ENCODE data around the gene FFAR1.

FFAR1 gene

DNA sequence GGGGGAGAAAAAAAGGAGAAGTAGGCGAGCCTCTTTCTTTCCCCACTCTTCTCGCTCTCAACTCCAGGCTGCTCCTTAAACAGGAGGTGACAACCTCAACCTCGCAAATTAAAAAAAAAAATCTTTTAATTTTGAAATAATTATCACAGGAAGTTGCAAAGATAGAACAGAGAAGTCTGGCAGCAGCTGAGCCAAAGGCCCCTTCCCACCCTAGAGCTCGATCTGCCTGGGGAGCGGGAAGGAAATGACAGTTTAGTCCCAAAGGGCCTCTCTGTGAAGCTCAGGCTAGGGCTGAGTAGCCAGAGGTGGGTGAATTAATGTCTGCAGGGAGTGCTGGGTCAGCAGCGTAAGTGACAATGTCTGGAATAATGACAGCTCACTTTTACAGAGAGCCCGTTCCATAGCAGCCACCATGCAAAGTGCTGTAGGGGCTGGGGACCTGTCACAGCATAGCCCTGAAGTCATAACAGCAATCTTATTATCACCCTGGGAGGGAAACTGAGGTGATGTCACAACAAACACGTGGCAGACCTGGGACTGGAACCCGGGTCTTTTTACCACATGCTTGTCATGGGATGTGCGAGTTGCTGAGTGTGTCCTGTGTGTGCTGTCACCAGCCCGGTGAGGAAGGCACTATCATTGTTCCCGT lies 27.5 kb upstream of the FFAR1 start:
- TF ChIP-seq CTCF (IDR thresholded peaks at IDR 0.05; ENCODE audit: control insufficient read depth, extremely low read depth, insufficient read depth) = no peak
- no peak overlapping the region for H3K4me3 ChIP-seq (ENCODE audit: low read depth, low read length)
- no peak for DNase-seq (ENCODE audit: low read depth)

DNA sequence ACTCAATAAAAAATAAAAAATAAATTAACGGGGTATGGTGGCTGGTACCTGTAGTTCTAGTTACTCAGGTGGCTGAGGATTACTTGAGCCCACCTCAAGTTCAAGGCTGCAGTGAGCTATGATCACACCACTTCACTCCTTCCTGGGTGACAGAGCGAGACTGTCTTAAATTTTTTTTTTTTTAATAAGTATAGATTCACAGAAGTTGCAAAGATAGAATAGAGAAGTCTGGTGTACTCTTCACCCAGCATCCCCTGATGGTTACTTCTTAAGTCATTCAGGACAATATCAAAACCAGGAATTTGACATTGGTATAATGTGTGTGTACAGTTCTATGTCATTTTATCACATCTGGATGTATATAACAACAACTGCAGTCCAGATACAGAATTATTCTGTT lies 26.4 kb upstream of the FFAR1 start:
- DNase-seq (ENCODE audit: low read depth) = no peak
- no peak for TF ChIP-seq CTCF (IDR thresholded peaks at IDR 0.05; ENCODE audit: control insufficient read depth, extremely low read depth, insufficient read depth)
- H3K4me3 ChIP-seq (ENCODE audit: low read depth, low read length) = no peak overlapping the region

DNA sequence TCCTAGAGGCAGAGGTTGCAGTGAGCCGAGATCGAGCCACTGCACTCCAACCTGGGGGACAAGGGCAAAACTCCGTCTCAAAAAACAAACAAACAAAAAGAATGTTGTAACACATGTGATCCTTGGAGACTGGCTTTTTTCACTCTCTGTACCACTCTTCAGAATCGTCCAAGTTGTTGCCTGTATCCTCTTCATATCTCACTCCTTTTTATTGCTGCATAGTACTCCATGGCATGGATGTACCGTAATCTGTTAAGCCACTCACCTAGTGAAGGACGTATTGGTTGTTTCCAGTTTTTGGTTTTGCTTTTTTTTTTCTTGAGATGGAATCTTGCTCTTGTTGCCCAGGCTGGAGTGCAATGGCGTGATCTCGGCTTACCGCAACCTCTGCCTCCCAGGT lies 25.7 kb upstream of the FFAR1 start:
- no peak for TF ChIP-seq CTCF (IDR thresholded peaks at IDR 0.05; ENCODE audit: control insufficient read depth, extremely low read depth, insufficient read depth)
- H3K4me3 ChIP-seq (ENCODE audit: low read depth, low read length) = no peak overlapping the region
- DNase-seq (ENCODE audit: low read depth) = no peak

DNA sequence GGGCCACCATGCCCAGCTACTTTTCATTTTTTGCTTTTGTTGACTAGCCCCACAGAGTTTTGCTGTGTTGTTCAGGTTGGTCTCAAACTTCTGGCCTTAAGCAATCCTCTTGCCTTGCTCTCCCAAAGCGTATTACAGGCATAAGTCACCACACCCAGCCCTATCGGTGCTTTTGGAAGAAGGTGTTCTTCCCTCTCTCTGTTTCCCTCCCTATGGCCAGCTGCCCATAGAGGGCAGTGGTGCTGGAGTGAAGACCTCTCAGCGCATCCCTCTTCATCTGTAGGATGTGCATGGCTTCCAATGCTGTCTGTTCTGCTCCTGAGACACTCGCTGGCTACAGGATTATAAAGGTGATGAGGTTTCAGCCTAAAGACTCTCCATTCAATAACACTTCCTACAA lies 20.1 kb upstream of the FFAR1 start:
- DNase-seq (ENCODE audit: low read depth) = no peak
- TF ChIP-seq CTCF (IDR thresholded peaks at IDR 0.05; ENCODE audit: control insufficient read depth, extremely low read depth, insufficient read depth) = 0 out of 2 replicates have a peak, but pooled peaks have one; percentile 5
- no peak overlapping the region for H3K4me3 ChIP-seq (ENCODE audit: low read depth, low read length)

DNA sequence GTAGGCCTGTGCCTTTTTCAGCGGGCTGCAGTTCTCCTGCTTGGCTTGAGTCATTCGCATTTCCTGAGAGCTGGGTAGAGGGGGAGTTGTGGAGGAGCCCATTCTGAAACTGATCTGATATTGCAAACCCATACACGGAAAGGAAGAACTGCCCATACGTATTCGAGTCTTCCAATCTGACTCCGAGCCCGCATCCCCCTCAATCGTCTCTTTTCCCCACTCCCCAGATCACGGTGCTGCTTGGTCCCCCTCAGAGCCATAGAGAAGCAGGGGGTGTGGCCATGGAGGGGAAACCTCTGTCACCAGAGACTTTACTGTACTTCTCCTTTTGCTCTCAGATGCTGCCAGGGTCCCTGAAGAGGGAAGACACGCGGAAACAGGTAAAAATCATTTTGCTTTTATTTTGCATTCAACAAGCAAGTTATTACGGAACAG lies 18.8 kb upstream of the FFAR1 start, which contains the start of gene CD22:
Gene CD22, plus strand, starts transcription at position 337 of the 435 bp plus-strand sequence. CDS start 2,854 bp downstream, outside the sequence.
- H3K4me3 ChIP-seq (ENCODE audit: low read depth, low read length) = no peak within 1 kb of the TSS
- no peak for DNase-seq (ENCODE audit: low read depth)
- TF ChIP-seq CTCF (IDR thresholded peaks at IDR 0.05; ENCODE audit: control insufficient read depth, extremely low read depth, insufficient read depth) = no peak

GRCh38 chr19:35329323-35329722 lies 18.4 kb upstream of the FFAR1 start:
- DNase-seq (ENCODE audit: low read depth) = no peak
- TF ChIP-seq CTCF (IDR thresholded peaks at IDR 0.05; ENCODE audit: control insufficient read depth, extremely low read depth, insufficient read depth) = no peak
- no peak overlapping the region for H3K4me3 ChIP-seq (ENCODE audit: low read depth, low read length)

DNA sequence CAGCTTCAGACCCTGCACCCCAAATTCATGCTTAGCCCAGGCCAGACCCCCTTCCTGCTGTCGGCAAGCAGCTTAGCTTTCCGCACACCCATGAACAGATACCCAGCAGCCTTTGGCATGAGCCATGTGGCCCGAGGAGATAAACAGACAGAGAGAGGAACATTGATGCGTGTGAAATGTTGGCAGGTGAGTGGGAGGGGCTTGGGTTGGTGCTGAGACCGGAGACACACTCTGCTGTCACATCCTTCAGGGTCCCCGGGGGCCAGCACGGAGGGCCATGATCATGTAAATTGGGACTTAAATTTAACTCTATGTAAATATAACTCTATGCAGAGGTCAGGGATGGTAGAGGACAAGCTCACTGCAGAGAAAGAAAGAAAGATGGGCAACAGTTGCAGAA lies 17.2 kb upstream of the FFAR1 start:
- DNase-seq (ENCODE audit: low read depth) = no peak
- TF ChIP-seq CTCF (IDR thresholded peaks at IDR 0.05; ENCODE audit: control insufficient read depth, extremely low read depth, insufficient read depth) = no peak
- no peak overlapping the region for H3K4me3 ChIP-seq (ENCODE audit: low read depth, low read length)

All from LNCaP clone FGC (cell line).